DMS153 (cell line): ENCODE results near the gene NPY1R.

Source experiments
- DNase-seq: peaks from one replicate; lab custom pipeline; 2025; lab: John Stamatoyannopoulos, UW

NPY1R gene

GRCh38 chr4:163332526-163333406 lies at the start of gene NPY1R:
TSS of gene NPY1R (minus strand) at chr4:163332596. CDS start at chr4:163326554, 6,042 bp downstream.
- no peak for DNase-seq

DNA sequence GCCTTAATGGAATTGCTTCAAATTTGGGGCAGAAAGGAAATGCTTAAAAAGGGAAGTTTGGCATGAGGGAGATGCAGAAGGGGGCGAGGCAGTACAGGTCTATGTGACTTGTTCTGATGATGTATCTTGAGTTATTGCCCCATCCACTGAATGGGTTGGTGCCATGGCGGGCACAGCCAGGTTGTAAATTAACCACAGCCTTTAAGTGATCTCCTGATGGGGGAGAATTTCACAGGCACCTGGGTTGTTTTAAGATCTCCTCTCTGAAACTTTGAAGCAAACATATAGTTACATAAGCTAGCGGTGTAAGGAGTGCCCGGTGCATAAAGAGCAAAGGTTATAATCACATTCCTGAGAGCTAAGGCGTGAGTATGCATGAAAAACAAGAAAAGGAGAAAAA lies 48.3 kb upstream of the NPY1R start:
- no peak for DNase-seq

GRCh38 chr4:163378661-163379060 lies 46.3 kb upstream of the NPY1R start:
- DNase-seq = no peak

- DNase-seq = no peak
Measured at GRCh38 chr4:163372029-163372428, 39.6 kb upstream of the NPY1R start.

- DNase-seq = no peak
Measured at GRCh38 chr4:163367651-163368050, 35.3 kb upstream of the NPY1R start.

GRCh38 chr4:163356104-163356503 lies 23.7 kb upstream of the NPY1R start:
- DNase-seq = no peak

DNA sequence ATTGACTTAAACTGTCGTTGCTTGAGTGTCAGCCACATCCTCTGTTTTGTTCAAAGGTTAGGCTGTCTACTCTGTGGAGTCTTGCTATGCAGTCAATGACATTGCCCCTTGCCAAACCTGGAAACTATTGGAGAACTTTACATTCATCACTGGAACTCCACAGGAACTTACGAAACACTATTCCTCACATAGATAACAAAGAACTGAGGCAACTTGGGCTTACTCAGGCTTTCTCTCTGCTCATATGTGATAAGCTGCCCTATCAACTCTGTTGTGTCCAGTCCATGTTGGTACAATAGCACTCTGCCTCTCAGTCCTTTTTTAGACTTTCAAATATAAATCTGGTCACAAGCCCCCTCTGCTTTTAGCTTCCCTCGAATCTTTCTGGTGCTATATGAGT lies 20.7 kb upstream of the NPY1R start:
- DNase-seq = no peak

GRCh38 chr4:163350672-163351071 lies 18.3 kb upstream of the NPY1R start:
- DNase-seq = no peak

DNA sequence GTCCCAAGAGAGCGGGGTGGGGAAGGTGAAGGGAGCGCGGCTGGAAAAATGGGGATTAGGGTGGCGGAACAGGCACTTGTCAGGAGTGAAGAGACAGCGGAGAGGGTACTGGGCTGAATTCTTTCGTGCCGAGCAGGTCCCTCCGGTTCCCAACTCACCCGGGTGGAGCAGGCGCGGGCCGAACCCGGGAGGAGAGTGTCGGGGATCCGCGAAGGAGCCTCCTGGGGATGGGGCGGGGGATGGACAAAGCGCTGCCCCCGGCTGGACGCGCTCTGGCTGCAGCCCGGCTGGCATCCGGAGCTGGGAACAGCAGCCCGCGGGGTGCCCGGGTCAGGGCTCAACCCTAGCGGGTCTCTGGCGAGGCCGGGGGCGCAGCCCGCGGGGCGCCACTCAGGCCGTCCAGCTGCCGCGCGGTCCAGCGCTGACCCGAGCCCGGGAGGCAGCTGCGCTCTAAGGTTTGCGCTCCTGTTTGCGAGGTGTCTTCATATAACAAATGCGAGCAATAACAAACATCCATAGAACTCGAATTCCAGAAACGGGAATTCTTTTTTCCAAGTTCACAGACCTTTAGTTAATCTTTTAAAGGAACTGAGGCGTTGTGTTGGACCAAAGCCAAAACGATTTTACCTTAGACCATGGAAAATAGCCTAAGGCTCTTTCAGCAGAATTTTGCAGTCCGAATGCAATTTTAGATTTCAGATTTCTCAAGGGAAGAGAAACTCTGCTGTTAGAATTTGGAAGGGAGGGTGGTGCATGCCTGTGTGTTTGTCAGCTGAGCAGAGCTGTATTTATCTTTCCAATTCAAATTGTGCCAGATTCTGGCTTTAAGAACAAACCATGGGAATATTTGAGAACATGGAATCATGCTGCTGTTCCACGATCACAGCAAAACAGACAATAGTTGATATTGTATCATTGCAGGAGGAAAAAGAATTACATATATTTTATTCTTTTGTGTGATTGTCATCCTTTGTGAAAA lies 12.0 kb upstream of the NPY1R start:
- DNase-seq = no peak

DNA sequence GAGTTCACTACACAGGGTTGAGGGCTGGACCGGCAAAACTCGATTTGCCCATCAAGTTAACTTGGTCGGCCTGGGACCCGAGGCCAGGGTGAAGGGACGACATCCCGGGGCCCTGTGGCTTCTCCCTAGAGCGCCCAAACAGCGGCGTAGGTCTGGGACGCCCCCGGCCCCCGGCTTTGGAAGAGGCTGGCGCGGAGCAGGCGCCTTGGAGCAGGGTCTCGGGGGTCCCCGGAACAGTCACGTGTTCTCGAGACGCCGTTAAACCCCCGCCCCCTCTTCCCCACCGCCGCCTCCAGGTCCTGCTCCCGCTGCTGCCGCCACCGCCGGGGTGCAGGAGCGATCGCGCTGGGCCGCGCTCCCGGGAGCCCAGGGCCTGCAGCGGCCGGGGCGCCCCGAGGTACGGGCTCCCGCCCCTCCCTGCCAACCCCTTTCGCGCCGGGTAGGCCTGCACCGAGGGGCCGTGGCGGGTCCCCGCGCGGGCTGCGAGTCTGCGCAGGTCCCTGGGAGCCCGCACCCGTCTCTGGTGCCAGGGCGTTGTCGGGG lies 11.3 kb upstream of the NPY1R start, which contains the start of gene NPY5R:
NPY5R (plus strand) TSS at position 289 of the 543 bp plus-strand sequence. CDS start 6,382 bp downstream, outside the sequence.
- DNase-seq = no peak

GRCh38 chr4:163335384-163335783 lies 3.0 kb upstream of the NPY1R start:
- no peak for DNase-seq

DNA sequence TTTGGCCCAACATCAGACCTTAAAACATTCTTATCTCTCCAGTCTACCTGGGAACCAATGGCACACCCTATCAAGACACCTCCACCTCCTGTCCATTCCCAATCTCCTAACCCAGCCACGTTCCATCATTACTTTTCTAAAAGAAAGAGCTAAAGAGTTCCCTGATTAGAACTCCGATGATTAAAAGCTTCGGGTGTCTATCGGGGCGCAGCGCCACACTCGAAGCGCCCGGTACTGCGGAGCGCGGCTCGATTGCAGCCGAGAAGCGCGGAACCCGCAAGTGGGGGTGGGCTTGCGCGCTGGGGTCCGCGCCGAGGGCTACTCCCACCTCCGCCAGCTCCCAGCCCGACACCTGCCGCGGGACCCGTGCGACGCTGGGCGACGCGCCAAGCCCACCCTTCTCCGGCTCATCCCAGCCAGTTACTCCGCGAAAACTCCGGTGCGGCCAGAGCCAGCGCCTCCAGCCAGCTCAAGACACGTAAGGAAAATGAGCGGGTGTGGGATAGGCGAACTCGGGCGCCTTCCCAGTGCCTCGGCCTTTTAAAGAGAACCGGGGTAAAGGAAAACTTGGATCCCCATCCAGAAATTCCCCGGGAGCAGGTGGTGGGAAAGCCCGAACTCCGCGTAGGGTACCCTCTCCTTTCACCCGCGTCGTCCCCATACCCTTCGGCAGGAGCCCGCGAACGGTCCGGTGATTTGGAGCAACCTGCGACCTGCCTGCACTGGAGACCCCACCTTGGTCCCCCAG lies 593 bp downstream of the NPY1R start:
- DNase-seq = no peak

DNA sequence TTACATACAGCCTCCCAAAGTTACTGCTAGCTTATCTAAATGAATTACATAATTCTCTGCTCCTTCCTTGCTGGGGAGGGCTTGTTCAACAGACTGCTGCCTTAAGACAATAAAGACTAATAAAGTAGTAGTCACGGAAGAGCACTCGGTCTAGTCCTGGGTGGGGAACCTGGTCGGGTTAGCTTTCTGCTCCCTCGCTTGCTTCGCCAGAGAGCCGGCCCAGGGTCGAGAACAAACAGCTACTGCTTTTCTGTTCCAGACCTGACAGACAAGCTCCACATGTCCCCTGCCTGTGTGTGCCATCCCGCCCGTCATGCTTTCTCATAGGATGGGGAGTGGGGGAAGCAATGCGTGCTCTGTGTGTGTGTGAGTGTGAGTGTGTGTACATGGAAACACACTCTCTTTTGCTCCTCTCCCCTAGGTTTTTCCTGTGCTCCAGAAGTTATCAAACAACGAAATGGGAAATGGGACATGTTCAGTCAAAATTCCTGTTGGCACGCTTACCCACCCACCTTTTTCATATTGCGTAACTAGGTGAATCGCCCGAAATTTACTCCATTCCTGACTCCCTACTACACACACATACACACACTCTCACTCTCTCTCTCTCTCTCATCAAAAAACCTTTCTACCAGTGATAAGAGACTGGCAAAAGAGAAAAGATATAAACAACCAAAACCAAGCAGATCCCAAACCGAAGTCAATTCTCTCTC lies 1.3 kb downstream of the NPY1R start:
- no peak for DNase-seq

DNA sequence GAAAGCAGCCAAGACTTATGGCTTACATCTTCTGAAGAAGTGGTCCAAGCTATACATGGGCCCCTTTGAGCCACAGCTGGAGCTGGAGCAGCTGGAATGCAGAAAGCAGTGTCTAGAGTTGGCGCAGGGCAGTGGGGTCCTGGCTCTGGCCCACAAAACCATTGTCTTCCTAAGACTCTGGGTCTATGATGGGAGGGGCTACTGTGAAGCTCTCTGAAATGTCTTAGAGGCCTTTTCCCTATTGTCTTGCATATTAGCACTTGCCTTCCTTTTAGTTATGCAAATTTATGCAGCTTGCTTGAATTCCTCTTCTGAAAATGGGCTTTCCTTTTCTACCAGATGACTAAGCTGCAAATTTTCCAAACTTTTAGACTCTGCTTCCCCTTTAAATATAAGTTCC lies 15.3 kb downstream of the NPY1R start:
- no peak for DNase-seq

- no peak for DNase-seq
Measured at GRCh38 chr4:163309466-163309865, 22.9 kb downstream of the NPY1R start.

- no peak for DNase-seq
Measured at GRCh38 chr4:163303069-163303468, 29.3 kb downstream of the NPY1R start.

DNA sequence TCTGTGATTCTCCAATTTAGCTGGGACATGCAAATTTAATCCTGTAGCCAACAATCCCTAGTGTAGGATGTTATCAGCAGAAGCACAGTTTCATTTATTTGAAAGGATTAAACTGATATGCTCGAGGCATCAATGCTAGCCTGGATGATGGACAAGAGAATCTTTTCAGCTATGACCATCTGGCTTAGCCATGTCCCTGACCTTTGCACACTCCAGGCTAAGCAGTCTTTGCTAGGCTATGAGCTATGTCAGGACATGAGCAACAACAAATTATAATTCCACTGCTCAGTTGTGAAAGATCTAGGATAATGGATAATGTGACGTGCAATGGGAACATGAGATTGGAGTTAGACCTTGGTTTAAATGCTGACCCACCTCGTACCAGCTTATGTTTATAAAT lies 32.0 kb downstream of the NPY1R start:
- no peak for DNase-seq

GRCh38 chr4:163295138-163295537 lies 37.3 kb downstream of the NPY1R start:
- no peak for DNase-seq

DNA sequence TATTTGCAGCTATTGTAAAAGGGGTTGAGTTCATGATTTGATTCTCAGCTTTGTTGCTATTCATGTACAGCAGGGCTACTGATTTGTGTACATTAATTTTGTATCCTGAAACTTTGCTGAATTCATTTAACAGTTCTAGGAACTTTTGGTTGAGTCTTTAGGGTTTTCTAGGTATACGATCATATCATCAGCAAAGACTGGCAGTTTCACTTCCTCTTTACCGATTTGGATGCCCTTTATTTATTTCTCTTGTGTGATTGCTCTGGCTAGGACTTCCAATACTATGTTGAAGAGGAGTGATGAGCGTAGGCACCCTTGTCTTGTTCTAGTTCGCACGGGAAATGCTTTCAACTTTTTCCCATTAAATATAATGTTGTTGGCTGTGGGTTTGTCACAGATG lies 48.1 kb downstream of the NPY1R start:
- DNase-seq = no peak

DNA sequence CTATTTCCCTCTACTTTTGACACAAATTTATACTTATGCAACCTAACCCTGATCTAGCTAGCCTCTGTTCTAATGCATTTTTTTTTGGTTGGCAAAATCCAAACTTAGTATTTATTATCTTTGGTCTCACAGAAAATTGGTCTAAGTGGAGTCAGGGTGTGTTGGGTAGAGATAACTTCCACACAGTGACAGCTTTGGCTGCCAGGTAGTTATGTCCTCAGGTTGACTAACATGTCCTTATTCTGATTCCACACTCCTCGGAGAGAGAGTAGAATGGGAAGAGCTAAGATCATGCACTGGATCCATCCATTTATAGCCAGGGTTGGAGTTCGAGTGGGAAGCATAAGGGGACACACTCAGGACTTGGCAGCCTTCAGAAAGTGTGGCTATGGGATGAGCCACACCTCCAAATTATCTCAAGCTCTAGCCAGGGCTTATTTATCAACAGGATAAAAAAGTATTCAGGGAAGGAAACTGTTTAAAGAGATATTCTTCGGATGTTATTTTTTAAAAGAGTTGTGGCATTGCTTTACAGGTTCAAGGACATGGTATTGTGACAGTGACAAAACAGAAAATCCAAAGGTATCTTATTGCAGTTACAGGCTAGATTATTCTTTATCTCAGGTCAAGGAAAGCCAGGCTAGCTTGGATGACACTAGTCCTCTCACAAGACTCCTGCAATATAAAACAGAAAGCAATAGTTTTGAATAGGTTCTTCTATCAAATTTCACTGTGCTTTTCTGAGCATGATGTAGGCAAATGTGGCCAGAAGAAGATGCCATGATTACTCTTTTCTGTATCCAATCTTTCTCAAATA lies 51.5 kb downstream of the NPY1R start:
- no peak for DNase-seq
